Suprapubic skin (tissue), 4 donors: Measurements from ENCODE around the gene SMCO1. TPM values are rescaled to one million over a fixed set of nuclear protein-coding genes. Genes with fewer than 3 reads are reported as not detected.
"Not testable (repeated sequence)": the region's sequence is repeated elsewhere in the genome, so short reads cannot be mapped to it uniquely, and the experiment has no call there.

ENCODE experiments used
- DNase-seq, 2 donors: peaks; one replicate each; pipeline ENCODE4 v3.0.0-alpha.2; 2019; ENCODE audit warnings: low spot score in 2 of 2
- H3K27ac ChIP-seq: fragments of 200-600 bp; sonication (generic); one replicate; pipeline ENCODE4 v1.5.1; 2019
- H3K27me3 ChIP-seq: fragments of 200-600 bp; sonication (generic); one replicate; pipeline ENCODE4 v1.5.1; 2019
- H3K36me3 ChIP-seq: fragments of 200-600 bp; sonication (generic); one replicate; pipeline ENCODE4 v1.5.1; 2019
- H3K4me1 ChIP-seq: fragments of 200-600 bp; sonication (generic); one replicate; pipeline ENCODE4 v1.5.1; 2019
- H3K4me3 ChIP-seq: fragments of 200-600 bp; sonication (generic); one replicate; pipeline ENCODE4 v1.5.1; 2019; ENCODE audit warnings: mild to moderate bottlenecking
- H3K9me3 ChIP-seq: fragments of 200-600 bp; sonication (generic); one replicate; pipeline ENCODE4 v1.5.1; 2019
- CTCF ChIP-seq, 2 donors: fragments of 200-600 bp in 1 of 2; fragments of 450-650 bp in 1 of 2; sonication (generic) in 1 of 2; IDR thresholded peaks; one replicate each; pipeline ENCODE4 v1.5.1; 2016 to 2019; ENCODE audit warnings: antibody characterized with exemption in 2 of 2, mild to moderate bottlenecking in 1 of 2, moderate library complexity in 1 of 2
- EP300 ChIP-seq: sonication (generic); formaldehyde crosslinking; IDR thresholded peaks from one replicate; pipeline ENCODE4 v1.6.1; 2017; ENCODE audit warnings: antibody characterized with exemption
- POLR2A ChIP-seq, 2 donors: fragments of 450-650 bp; IDR thresholded peaks; one replicate each; pipeline ENCODE4 v1.6.1; 2017; ENCODE audit warnings: antibody characterized with exemption in 2 of 2, mild to moderate bottlenecking in 2 of 2, moderate library complexity in 2 of 2
- POLR2AphosphoS5 ChIP-seq, 3 donors: sonication (generic); formaldehyde crosslinking; IDR thresholded peaks; one replicate each; pipeline ENCODE4 v1.6.1; 2017; ENCODE audit warnings: antibody characterized with exemption in 3 of 3
- whole genome bisulfite sequencing: methylation state at CpG from one replicate; pipeline ENCODE4 v1.1.5; 2018; 5-methylcytosine and 5-hydroxymethylcytosine counted together
- total RNA-seq, 4 donors: library from RNA; depleted of rRNA; stranded (reverse); fragments of >200 nt; gene quantifications; one replicate each; pipeline ENCODE4 v1.1.0, GENCODE V29; 2016

Gene SMCO1
- total RNA-seq, 4 donors from 2014 or later: not detected

- H3K27me3 ChIP-seq: no peaks in the 10 kb centered on the region
- TF ChIP-seq EP300 (no peak), POLR2A (IDR thresholded peaks at IDR 0.05) (no peak), CTCF (IDR thresholded peaks at IDR 0.05) (no peak), POLR2AphosphoS5 (IDR thresholded peaks at IDR 0.05) (no peak)
- DNase-seq: no peak
- H3K4me1 ChIP-seq: no peaks in the 10 kb centered on the region
- H3K27ac ChIP-seq: no peak overlapping the region
- no peak overlapping the region for H3K4me3 ChIP-seq
- H3K36me3 ChIP-seq: peaks cover 7% of the 10 kb centered on the region
- WGBS: 87% methylated on average over 3 of the region's 3 CpGs
- no peaks in the 10 kb centered on the region for H3K9me3 ChIP-seq
These were observed 40.1 kb upstream of the SMCO1 start for GRCh38 chr3:196555295-196555694.

GRCh38 chr3:196554205-196554604 is 39.1 kb upstream of the SMCO1 start:
- 78% methylated on average over 3 of the region's 3 CpGs for WGBS

DNA sequence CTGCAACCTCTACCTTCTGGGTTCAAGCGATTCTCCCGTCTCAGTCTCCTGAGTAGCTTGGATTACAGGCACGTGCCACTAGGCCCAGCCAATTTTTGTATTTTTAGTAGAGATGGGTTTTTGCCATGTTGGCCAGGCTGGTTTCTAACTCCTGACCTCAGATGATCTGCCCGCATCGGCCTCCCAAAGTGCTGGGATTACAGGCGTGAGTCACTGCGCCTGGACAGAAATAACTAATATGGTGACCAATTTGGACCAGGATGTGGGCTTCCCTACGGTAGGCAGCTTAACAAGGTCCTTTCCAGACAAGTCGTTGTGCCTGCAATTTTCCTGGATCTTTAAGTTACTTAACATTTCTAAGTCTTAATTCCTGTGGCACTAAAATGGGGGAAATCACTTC is 38.4 kb upstream of the SMCO1 start:
- Histone ChIP-seq H3K27me3 (no peaks in the 10 kb centered on the region), H3K27ac (no peak overlapping the region), H3K9me3 (peaks cover 6% of the 10 kb centered on the region), H3K36me3 (peaks cover 6% of the 10 kb centered on the region), H3K4me3 (no peak overlapping the region), H3K4me1 (no peaks in the 10 kb centered on the region)
- 88% methylated on average over 9 of the region's 9 CpGs for whole genome bisulfite sequencing
- DNase-seq: no peak
- TF ChIP-seq POLR2AphosphoS5 (IDR thresholded peaks at IDR 0.05): no peak
- TF ChIP-seq POLR2A (IDR thresholded peaks at IDR 0.05): no peak
- TF ChIP-seq CTCF (IDR thresholded peaks at IDR 0.05): no peak
- TF ChIP-seq EP300: no peak

More at GRCh38 chr3:196554205-196554604, 39.1 kb upstream of the SMCO1 start:
- Histone ChIP-seq H3K27ac (no peak overlapping the region), H3K9me3 (peaks cover 5% of the 10 kb centered on the region), H3K36me3 (peaks cover 6% of the 10 kb centered on the region), H3K27me3 (no peaks in the 10 kb centered on the region), H3K4me3 (no peak overlapping the region), H3K4me1 (no peaks in the 10 kb centered on the region)
- no peak for DNase-seq
- TF ChIP-seq CTCF (IDR thresholded peaks at IDR 0.05) (no peak), EP300 (no peak), POLR2A (IDR thresholded peaks at IDR 0.05) (no peak), POLR2AphosphoS5 (IDR thresholded peaks at IDR 0.05) (no peak)

DNA sequence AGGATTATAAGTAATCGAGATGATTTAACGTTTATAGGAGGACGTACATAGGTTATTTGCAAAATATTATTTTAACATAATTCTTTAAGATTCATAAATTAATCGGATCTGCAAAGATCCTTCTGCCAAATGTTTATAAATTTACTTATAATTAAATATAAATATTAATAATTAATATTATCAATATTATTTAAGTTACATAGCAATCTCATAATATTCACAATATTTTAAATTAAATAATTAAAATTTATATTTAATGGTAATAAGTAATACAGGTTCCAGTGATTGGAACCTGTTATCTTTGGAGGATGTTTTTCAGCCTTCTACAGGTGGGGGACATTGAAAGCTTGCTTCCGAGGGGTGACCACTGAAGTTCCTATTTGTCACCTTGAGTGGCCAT is 37.1 kb upstream of the SMCO1 start:
- Histone ChIP-seq H3K9me3 (peaks cover 6% of the 10 kb centered on the region), H3K27ac (no peak overlapping the region), H3K4me3 (no peak overlapping the region), H3K27me3 (no peaks in the 10 kb centered on the region), H3K4me1 (no peaks in the 10 kb centered on the region), H3K36me3 (peaks cover 6% of the 10 kb centered on the region)
- WGBS: 95% methylated on average over 5 of the region's 5 CpGs
- DNase-seq: no peak
- no peak for TF ChIP-seq EP300
- no peak for TF ChIP-seq POLR2AphosphoS5 (IDR thresholded peaks at IDR 0.05)
- TF ChIP-seq POLR2A (IDR thresholded peaks at IDR 0.05): no peak
- no peak for TF ChIP-seq CTCF (IDR thresholded peaks at IDR 0.05)

- H3K27me3 ChIP-seq, H3K9me3 ChIP-seq, DNase-seq, H3K36me3 ChIP-seq, H3K27ac ChIP-seq, H3K4me1 ChIP-seq, H3K4me3 ChIP-seq: not testable (repeated sequence)
- 82% methylated on average over 3 of the region's 3 CpGs for WGBS
These were observed 35.0 kb upstream of the SMCO1 start for GRCh38 chr3:196550172-196550571.

DNA sequence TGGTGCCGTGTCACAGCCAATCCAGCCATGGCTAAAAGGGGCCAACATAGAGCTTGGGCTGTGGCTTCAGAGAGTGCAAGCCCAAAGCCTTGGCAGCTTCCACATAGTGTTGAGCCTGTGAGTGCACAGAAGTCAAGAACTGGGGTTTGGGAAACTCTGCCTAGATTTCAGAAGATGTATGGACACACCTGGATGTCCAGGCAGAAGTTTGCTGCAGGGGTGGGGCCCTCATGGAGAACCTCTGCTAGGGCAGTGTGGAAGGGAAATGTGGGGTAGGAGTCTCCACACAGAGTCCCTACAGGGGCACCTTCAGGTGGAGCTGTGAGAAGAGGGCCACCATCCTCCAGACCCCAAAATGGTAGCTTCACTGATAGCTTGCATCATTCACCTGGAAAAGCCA is 34.2 kb upstream of the SMCO1 start:
- not testable (repeated sequence) for H3K27ac ChIP-seq, H3K4me1 ChIP-seq, H3K27me3 ChIP-seq, H3K9me3 ChIP-seq, H3K36me3 ChIP-seq, DNase-seq, H3K4me3 ChIP-seq
- no CpG with 5 or more reads among the region's 1 CpG for WGBS
